Suppressor macrophage treated with lipopolysaccharide for 1 hour (primary cell): Measurements from ENCODE around the gene ALLC.
"Not testable (repeated sequence)": the region's sequence is repeated elsewhere in the genome, so short reads cannot be mapped to it uniquely, and the experiment has no call there.

ENCODE experiments used
- DNase-seq, 3 donors: peaks; one replicate each; pipeline ENCODE4 v3.0.0-alpha.2; 2020 to 2022

The ALLC gene

GRCh38 chr2:3656762-3657721 is 958 bp upstream of the ALLC start:
- DNase-seq: no peak

GRCh38 chr2:3659447-3660432 is 1.7 kb downstream of the ALLC start:
- peak in 2 of 3 donors; percentile 21 to 32 for DNase-seq

GRCh38 chr2:3660640-3661039 is 2.6 kb downstream of the ALLC start:
- DNase-seq: not testable (repeated sequence)

- DNase-seq: no peak
Measured at GRCh38 chr2:3661149-3661660, 3.2 kb downstream of the ALLC start.

- no peak for DNase-seq
Measured at GRCh38 chr2:3662239-3662638, 4.2 kb downstream of the ALLC start.

- DNase-seq: no peak
Measured at GRCh38 chr2:3664118-3664517, 6.1 kb downstream of the ALLC start.

- DNase-seq: no peak
Measured at GRCh38 chr2:3664925-3665324, 6.9 kb downstream of the ALLC start.

GRCh38 chr2:3665886-3666612 is 8.0 kb downstream of the ALLC start:
- DNase-seq: no peak

- no peak for DNase-seq
Measured at GRCh38 chr2:3666613-3666975, 8.6 kb downstream of the ALLC start.

GRCh38 chr2:3667151-3667631 is 9.2 kb downstream of the ALLC start:
- DNase-seq: no peak

- DNase-seq: no peak
Measured at GRCh38 chr2:3669656-3670055, 11.7 kb downstream of the ALLC start.

GRCh38 chr2:3670376-3670775 is 12.4 kb downstream of the ALLC start:
- no peak for DNase-seq

GRCh38 chr2:3670941-3671340 is 12.9 kb downstream of the ALLC start:
- no peak for DNase-seq

- no peak for DNase-seq
Measured at GRCh38 chr2:3672861-3673678, 15.1 kb downstream of the ALLC start.

GRCh38 chr2:3674066-3674845 is 16.3 kb downstream of the ALLC start:
- DNase-seq: no peak

- no peak for DNase-seq
Measured at GRCh38 chr2:3675687-3676086, 17.7 kb downstream of the ALLC start.

- no peak for DNase-seq
Measured at GRCh38 chr2:3677436-3677835, 19.4 kb downstream of the ALLC start.

- no peak for DNase-seq
Measured at GRCh38 chr2:3678212-3678611, 20.2 kb downstream of the ALLC start.

GRCh38 chr2:3679180-3679579 is 21.2 kb downstream of the ALLC start:
- no peak for DNase-seq

- no peak for DNase-seq
Measured at GRCh38 chr2:3679616-3680393, 21.8 kb downstream of the ALLC start.
